Nephron (organoid): ENCODE results near the gene ZBTB48.
A peak's percentile ranks its signal among the peaks of the same experiment; 100 is the strongest.

Source experiments
- H3K27ac Mint-ChIP-seq, 3 experiments: 2 replicates each; pipeline ENCODE4 v1.8.0; 2020; ENCODE audit warnings: mixed read lengths in 3 of 3, mild to moderate bottlenecking in 2 of 3, moderate library complexity in 1 of 3
- H3K27me3 Mint-ChIP-seq: 2 replicates; pipeline ENCODE4 v1.8.0; 2021; ENCODE audit warnings: low read depth, mild to moderate bottlenecking, moderate library complexity, mixed read lengths
- H3K36me3 Mint-ChIP-seq: 2 replicates; pipeline ENCODE4 v1.8.0; 2020; ENCODE audit warnings: low read depth, mixed read lengths
- H3K4me1 Mint-ChIP-seq: 2 replicates; pipeline ENCODE4 v1.8.0; 2020; ENCODE audit warnings: mixed read lengths
- H3K4me3 Mint-ChIP-seq, 3 experiments: 2 replicates each; pipeline ENCODE4 v1.8.0; 2020; ENCODE audit warnings: mild to moderate bottlenecking in 3 of 3, mixed read lengths in 3 of 3, moderate library complexity in 2 of 3
- H3K9me3 Mint-ChIP-seq: 2 replicates; pipeline ENCODE4 v1.8.0; 2020; ENCODE audit warnings: mixed read lengths
- CTCF ChIP-seq, 3 experiments: fragments of 200-600 bp; sonication (generic); IDR thresholded peaks; one replicate each; pipeline ENCODE4 v1.5.0; 2021; ENCODE audit warnings: antibody characterized with exemption in 3 of 3; ENCODE audit not compliant: unreplicated experiment in 3 of 3

ZBTB48 gene

GRCh38 chr1:6630027-6630426 lies 50.2 kb downstream of the ZBTB48 start:
- no peaks in the 10 kb centered on the region for H3K27me3 Mint-ChIP-seq
- peaks cover 41% of the 10 kb centered on the region for H3K36me3 Mint-ChIP-seq
- no peaks in the 10 kb centered on the region for H3K9me3 Mint-ChIP-seq
- TF ChIP-seq CTCF (IDR thresholded peaks at IDR 0.05; ENCODE audit: unreplicated experiment in 3 of 3), result no peak
- no peak overlapping the region for H3K27ac Mint-ChIP-seq
- peaks cover 39% of the 10 kb centered on the region for H3K4me1 Mint-ChIP-seq
- no peak overlapping the region for H3K4me3 Mint-ChIP-seq

GRCh38 chr1:6631058-6631457 lies 51.3 kb downstream of the ZBTB48 start:
- Mint-ChIP-seq H3K36me3 (peaks cover 46% of the 10 kb centered on the region), H3K9me3 (no peaks in the 10 kb centered on the region), H3K27ac (no peak overlapping the region), H3K4me3 (no peak overlapping the region), H3K4me1 (peaks cover 37% of the 10 kb centered on the region), H3K27me3 (no peaks in the 10 kb centered on the region)
- no peak for TF ChIP-seq CTCF (IDR thresholded peaks at IDR 0.05; ENCODE audit: unreplicated experiment in 3 of 3)

GRCh38 chr1:6632588-6633514 lies 53.1 kb downstream of the ZBTB48 start:
- TF ChIP-seq CTCF (IDR thresholded peaks at IDR 0.05; ENCODE audit: unreplicated experiment in 3 of 3), result no peak
- Mint-ChIP-seq H3K36me3 (peaks cover 54% of the 10 kb centered on the region), H3K4me1 (peaks cover 36% of the 10 kb centered on the region), H3K9me3 (no peaks in the 10 kb centered on the region), H3K27me3 (no peaks in the 10 kb centered on the region), H3K4me3 (no peak overlapping the region), H3K27ac (no peak overlapping the region)

GRCh38 chr1:6634371-6635052 lies 54.7 kb downstream of the ZBTB48 start:
- no peaks in the 10 kb centered on the region for H3K9me3 Mint-ChIP-seq
- H3K4me3 Mint-ChIP-seq, result peak overlapping the region in 1 of 3 experiments; percentile 55

DNA sequence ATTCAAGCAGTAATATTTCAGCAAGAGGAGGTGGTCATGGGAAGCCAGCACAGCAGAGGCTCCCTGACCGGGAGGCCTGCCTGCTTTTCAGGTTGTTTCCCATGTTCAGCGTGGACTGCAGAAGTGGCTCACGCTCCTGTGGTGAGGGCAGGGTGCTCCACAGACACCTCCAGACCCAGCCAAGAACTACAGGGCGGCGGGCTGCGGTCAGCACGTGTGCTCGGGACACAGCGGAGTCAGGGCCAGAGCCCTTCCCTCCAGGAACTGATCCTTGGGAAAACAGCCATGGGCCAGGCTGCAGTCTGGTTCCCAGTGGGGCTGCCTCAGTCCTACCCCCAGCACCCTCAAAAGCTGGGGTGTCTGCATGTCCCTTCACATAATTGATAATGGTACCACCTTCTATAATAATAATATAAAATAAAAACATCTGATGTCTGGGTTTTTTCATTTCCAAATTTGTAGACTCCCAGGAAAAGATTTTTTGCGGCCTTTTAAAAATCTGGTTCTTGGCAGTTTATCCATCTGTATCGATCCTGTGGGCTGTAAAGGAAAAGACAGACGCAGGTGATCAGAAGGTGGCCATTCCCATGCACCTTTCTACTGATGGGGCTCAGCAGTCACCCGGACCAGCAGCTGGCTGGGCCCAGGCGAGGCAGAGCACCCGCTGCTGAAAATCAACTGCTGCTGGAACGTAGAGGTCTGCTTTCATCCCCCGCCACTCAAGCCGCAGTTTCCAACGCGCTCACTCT lies 55.5 kb downstream of the ZBTB48 start:
- TF ChIP-seq CTCF (IDR thresholded peaks at IDR 0.05; ENCODE audit: unreplicated experiment in 3 of 3), result no peak
- H3K9me3 Mint-ChIP-seq, result no peaks in the 10 kb centered on the region
- no peak overlapping the region for H3K27ac Mint-ChIP-seq
- H3K4me1 Mint-ChIP-seq, result peaks cover 40% of the 10 kb centered on the region
- no peaks in the 10 kb centered on the region for H3K27me3 Mint-ChIP-seq
- H3K4me3 Mint-ChIP-seq, result no peak overlapping the region
- peaks cover 54% of the 10 kb centered on the region for H3K36me3 Mint-ChIP-seq

More at GRCh38 chr1:6634371-6635052, 54.7 kb downstream of the ZBTB48 start:
- H3K27me3 Mint-ChIP-seq, result no peaks in the 10 kb centered on the region
- peak; percentile 40 to 43 (median 42) for TF ChIP-seq CTCF (IDR thresholded peaks at IDR 0.05; ENCODE audit: unreplicated experiment in 3 of 3)
- peak overlapping the region in 2 of 3 experiments; percentile 27 to 67 for H3K27ac Mint-ChIP-seq
- peaks cover 58% of the 10 kb centered on the region for H3K36me3 Mint-ChIP-seq
- peaks cover 40% of the 10 kb centered on the region for H3K4me1 Mint-ChIP-seq
